Lung (tissue), 12 donors: ENCODE data around the gene IL22. TPM values are rescaled to one million over a fixed set of nuclear protein-coding genes. Genes with fewer than 3 reads are reported as not detected.

Experiments
- ATAC-seq: fragments of 200-7000 bp; cut with Tn5 transposase; one replicate; pipeline ENCODE4 v1.9.1; 2020; ENCODE audit warnings: moderate number of reproducible peaks; ENCODE audit not compliant: insufficient read depth, low FRiP score
- DNase-seq, 3 donors: peaks; one replicate each; pipeline ENCODE4 v3.0.0-alpha.2; 2013 to 2017
- H3K27ac ChIP-seq, 2 donors: one replicate each; pipeline ENCODE4 v1.5.1; 2013; ENCODE audit warnings: mild to moderate bottlenecking in 2 of 2, moderate library complexity in 2 of 2, control low read depth in 1 of 2, inconsistent platforms in 1 of 2, low read depth in 1 of 2, low read length in 1 of 2
- H3K27me3 ChIP-seq, 3 donors: one replicate each; pipeline ENCODE4 v1.5.1; 2013; ENCODE audit warnings: low read length in 2 of 3; ENCODE audit not compliant: control insufficient read depth in 3 of 3, insufficient read depth in 3 of 3
- H3K36me3 ChIP-seq, 4 donors: one replicate each; pipeline ENCODE4 v1.5.1; 2013; ENCODE audit warnings: low read length in 4 of 4, mild to moderate bottlenecking in 1 of 4, moderate library complexity in 1 of 4; ENCODE audit not compliant: control insufficient read depth in 4 of 4, insufficient read depth in 4 of 4
- H3K4me1 ChIP-seq, 5 donors: one replicate each; pipeline ENCODE4 v1.5.1; 2013; ENCODE audit warnings: low read length in 5 of 5, mild to moderate bottlenecking in 2 of 5, moderate library complexity in 1 of 5; ENCODE audit not compliant: control insufficient read depth in 5 of 5, insufficient read depth in 5 of 5
- H3K4me3 ChIP-seq: one replicate; pipeline ENCODE4 v1.5.1; 2013; ENCODE audit warnings: mild to moderate bottlenecking, control low read depth, moderate library complexity
- H3K9ac ChIP-seq, 2 donors: one replicate each; pipeline ENCODE4 v1.5.1; 2013; ENCODE audit warnings: low read length in 2 of 2, control low read depth in 1 of 2; ENCODE audit not compliant: insufficient read depth in 1 of 2
- H3K9me3 ChIP-seq, 4 donors: one replicate each; pipeline ENCODE4 v1.5.1; 2013; ENCODE audit warnings: low read length in 3 of 4, mild to moderate bottlenecking in 1 of 4, moderate library complexity in 1 of 4; ENCODE audit not compliant: control insufficient read depth in 4 of 4, insufficient read depth in 3 of 4
- CTCF ChIP-seq: IDR thresholded peaks from 2 replicates; pipeline ENCODE4 v1.5.1; 2012; ENCODE audit warnings: mild to moderate bottlenecking; ENCODE audit errors: control extremely low read depth, extremely low read depth
- WGBS, 2 donors: extraction: QIAGEN DNeasy Blood & Tissue Kit; methylation state at CpG; one replicate each; pipeline ENCODE4 v1.1.7; 2013; 5-methylcytosine and 5-hydroxymethylcytosine counted together
- polyA plus RNA-seq, 2 donors: library from polyadenylated mRNA; stranded (reverse); fragments of 200-250 nt; gene quantifications; one replicate each; pipeline ENCODE4 v1.2.1, GENCODE V29; 2013
- total RNA-seq, 2 donors: library from RNA; depleted of rRNA in 1 of 2; stranded (reverse); fragments of >200 nt in 1 of 2; gene quantifications; one replicate each; pipeline ENCODE4 v1.2.1, GENCODE V29; 2014 to 2021
- donor health status: control.
- donor health status: control.
- donor health status: Bipolar disorder and iron deficiency.
- donor health status: healthy.
- donor health status: DM: yes; HTN: yes; CAD: no.

IL22 gene
- total and polyA plus RNA-seq, 4 donors: 0.46 TPM; not detected in 3

GRCh38 chr12:68240975-68241374, 12.4 kb downstream of the IL22 start:
- Histone ChIP-seq H3K9me3 (no peaks in the 10 kb centered on the region), H3K27ac (no peak overlapping the region), H3K9ac (no peak overlapping the region), H3K4me3 (no peak overlapping the region), H3K36me3 (no peaks in the 10 kb centered on the region), H3K4me1 (peaks cover 0 to 20% (median 2%) of the 10 kb centered on the region in 5 donors), H3K27me3 (no peaks in the 10 kb centered on the region)
- peak; percentile 58 for ATAC-seq
- WGBS, 2 donors: 0 to 30% methylated on average over 1 of the region's 1 CpG
- DNase-seq: peak in 2 of 3 donors; percentile 23 to 39
- no peak for TF ChIP-seq CTCF

- no peak overlapping the region for H3K27ac ChIP-seq
- H3K4me3 ChIP-seq: no peak overlapping the region
- WGBS, 2 donors: 72 to 90% methylated on average over 1 of the region's 1 CpG
- no peaks in the 10 kb centered on the region for H3K27me3 ChIP-seq
- peaks cover 0 to 15% (median 2%) of the 10 kb centered on the region in 5 donors for H3K4me1 ChIP-seq
- no peaks in the 10 kb centered on the region for H3K9me3 ChIP-seq
- H3K9ac ChIP-seq: no peak overlapping the region
- H3K36me3 ChIP-seq: no peaks in the 10 kb centered on the region
- no peak for TF ChIP-seq CTCF
- DNase-seq (peak in 2 of 3 donors; percentile 17 to 49), ATAC-seq (no peak)
Observed at GRCh38 chr12:68240079-68240478, 13.3 kb downstream of the IL22 start.

GRCh38 chr12:68239309-68239982, 14.0 kb downstream of the IL22 start:
- H3K4me3 ChIP-seq: no peak overlapping the region
- H3K36me3 ChIP-seq: no peaks in the 10 kb centered on the region
- H3K4me1 ChIP-seq: peaks cover 0 to 12% (median 2%) of the 10 kb centered on the region in 5 donors
- H3K9ac ChIP-seq: no peak overlapping the region
- no peaks in the 10 kb centered on the region for H3K27me3 ChIP-seq
- TF ChIP-seq CTCF: no peak
- WGBS, 2 donors: 90 to 92% methylated on average over 6 of the region's 6 CpGs
- DNase-seq: no peak
- no peak overlapping the region for H3K27ac ChIP-seq
- no peaks in the 10 kb centered on the region for H3K9me3 ChIP-seq
- no peak for ATAC-seq

GRCh38 chr12:68237619-68238018, 15.8 kb downstream of the IL22 start:
- Histone ChIP-seq H3K36me3 (no peaks in the 10 kb centered on the region), H3K27ac (no peak overlapping the region), H3K27me3 (no peaks in the 10 kb centered on the region), H3K9me3 (no peaks in the 10 kb centered on the region), H3K4me3 (no peak overlapping the region), H3K9ac (no peak overlapping the region), H3K4me1 (peaks cover 0 to 6% (median 0%) of the 10 kb centered on the region in 5 donors)
- DNase-seq: no peak
- no peak for TF ChIP-seq CTCF
- WGBS, 2 donors: 63 to 66% methylated on average over 2 of the region's 2 CpGs
- no peak for ATAC-seq
